HepG2 (cell line): ENCODE measurements around the gene PREX1. TPM values are rescaled to one million over a fixed set of nuclear protein-coding genes. Genes with fewer than 3 reads are reported as not detected.

Experiments used
- FOSL2 ChIP-seq: sonication (generic); formaldehyde crosslinking; IDR thresholded peaks from 2 replicates; pipeline ENCODE4 v1.4.0; 2020; ENCODE audit warnings: missing genetic modification reagents
- IKZF1 ChIP-seq: fragments of 450-650 bp; IDR thresholded peaks from 2 replicates; pipeline ENCODE4 v1.7.1; 2016
- MEIS1 ChIP-seq: sonication (generic); formaldehyde crosslinking; IDR thresholded peaks from 2 replicates; pipeline ENCODE4 v1.9.0; 2021; ENCODE audit warnings: mild to moderate bottlenecking, missing genetic modification reagents, moderate library complexity, borderline replicate concordance
- MXI1 ChIP-seq: IDR thresholded peaks from 3 replicates; pipeline ENCODE4 v1.6.1; 2012; ENCODE audit warnings: low read depth, low read length, inconsistent platforms, borderline replicate concordance
- SALL2 ChIP-seq: sonication (generic); formaldehyde crosslinking; IDR thresholded peaks from 2 replicates; pipeline ENCODE4 v1.8.1; 2023; ENCODE audit warnings: mild to moderate bottlenecking, missing genetic modification reagents, inconsistent platforms
- SKI ChIP-seq: fragments of 450-650 bp; IDR thresholded peaks from one replicate; pipeline ENCODE4 v1.6.1; 2018; ENCODE audit warnings: mild to moderate bottlenecking; ENCODE audit not compliant: partially characterized antibody
- TBX3 ChIP-seq: fragments of 450-650 bp; IDR thresholded peaks from 2 replicates; pipeline ENCODE4 v1.6.1; 2017; ENCODE audit warnings: antibody characterized with exemption, mild to moderate bottlenecking, inconsistent platforms, borderline replicate concordance
- YY1 ChIP-seq: IDR thresholded peaks from 2 replicates; pipeline ENCODE4 v1.6.1; 2011; ENCODE audit warnings: low read length, low read depth, moderate library complexity, mild to moderate bottlenecking; ENCODE audit not compliant: insufficient read depth, insufficient replicate concordance
- ZFP41 ChIP-seq: sonication (generic); formaldehyde crosslinking; IDR thresholded peaks from 2 replicates; pipeline ENCODE4 v1.4.0; 2020; ENCODE audit warnings: mild to moderate bottlenecking, missing genetic modification reagents, borderline replicate concordance
- ZMAT3 ChIP-seq: sonication (generic); formaldehyde crosslinking; conservative IDR thresholded peaks from 2 replicates; pipeline ENCODE4 v1.7.0; 2021; ENCODE audit warnings: missing genetic modification reagents
- ZNF121 ChIP-seq: sonication (generic); formaldehyde crosslinking; IDR thresholded peaks from 2 replicates; pipeline ENCODE4 v1.5.0; 2020; ENCODE audit warnings: mild to moderate bottlenecking, missing genetic modification reagents
- ZNF160 ChIP-seq: sonication (generic); formaldehyde crosslinking; IDR thresholded peaks from 2 replicates; pipeline ENCODE4 v1.8.0; 2022; ENCODE audit warnings: mild to moderate bottlenecking, inconsistent platforms, missing genetic modification reagents
- ZNF331 ChIP-seq: sonication (generic); formaldehyde crosslinking; IDR thresholded peaks from 2 replicates; pipeline ENCODE4 v1.4.0; 2020; ENCODE audit warnings: missing genetic modification reagents
- polyA plus RNA-seq, 8 experiments: library from polyadenylated mRNA; depleted of rRNA in 3 of 8; stranded (reverse) in 7 of 8; unstranded in 1 of 8; fragments of >200 nt; fragmentation: Illumina TruSeq in 4 of 8; extraction: Trizol in 4 of 8; gene quantifications; 2 replicates each; pipeline versions ENCODE4 v1.2.1 to v1.2.3, GENCODE V29; 2011 to 2016; ENCODE audit warnings: low read depth in 4 of 8, missing spikeins in 1 of 8, mixed read lengths in 1 of 8; ENCODE audit not compliant: insufficient read depth in 1 of 8
- total RNA-seq, 5 experiments: library from RNA; depleted of rRNA; stranded (reverse); fragments of >200 nt; fragmentation: Illumina TruSeq; extraction: Trizol; gene quantifications; 2 replicates each; pipeline ENCODE4 v1.2.3, GENCODE V29; 2016; ENCODE audit warnings: low read depth in 1 of 5
- TF ChIP-seq, protein P1 (sequence below): sonication (generic); formaldehyde crosslinking; IDR thresholded peaks from 2 replicates; pipeline ENCODE4 v1.8.1; 2023; ENCODE audit warnings: mild to moderate bottlenecking, missing genetic modification reagents
- TF ChIP-seq, protein P2 (sequence below), 2 experiments: fragments of 450-650 bp in 1 of 2; sonication (generic) in 1 of 2; formaldehyde crosslinking; IDR thresholded peaks; 2 replicates each; pipeline versions ENCODE4 v1.5.0 to v1.8.0; 2020 to 2022; ENCODE audit warnings: mild to moderate bottlenecking in 1 of 2, missing genetic modification reagents in 1 of 2
- TF ChIP-seq, protein P3 (sequence below): IDR thresholded peaks from 2 replicates; pipeline ENCODE4 v1.6.1; 2016; ENCODE audit warnings: missing compliant biosample characterization, missing genetic modification reagents, borderline replicate concordance
- TF ChIP-seq, protein P4 (sequence below): fragments of 450-650 bp; IDR thresholded peaks from 2 replicates; pipeline ENCODE4 v1.6.1; 2016
- TF ChIP-seq, protein P5 (sequence below): sonication (generic); formaldehyde crosslinking; IDR thresholded peaks from 2 replicates; pipeline ENCODE4 v1.9.0; 2022; ENCODE audit warnings: low read depth, missing genetic modification reagents

PREX1 gene
- total and polyA plus RNA-seq, 2 of the 13 experiments (the other 11 are each of a cell fraction or from before 2014, with no cell fraction given) = 0.02 to 0.04 TPM

DNA sequence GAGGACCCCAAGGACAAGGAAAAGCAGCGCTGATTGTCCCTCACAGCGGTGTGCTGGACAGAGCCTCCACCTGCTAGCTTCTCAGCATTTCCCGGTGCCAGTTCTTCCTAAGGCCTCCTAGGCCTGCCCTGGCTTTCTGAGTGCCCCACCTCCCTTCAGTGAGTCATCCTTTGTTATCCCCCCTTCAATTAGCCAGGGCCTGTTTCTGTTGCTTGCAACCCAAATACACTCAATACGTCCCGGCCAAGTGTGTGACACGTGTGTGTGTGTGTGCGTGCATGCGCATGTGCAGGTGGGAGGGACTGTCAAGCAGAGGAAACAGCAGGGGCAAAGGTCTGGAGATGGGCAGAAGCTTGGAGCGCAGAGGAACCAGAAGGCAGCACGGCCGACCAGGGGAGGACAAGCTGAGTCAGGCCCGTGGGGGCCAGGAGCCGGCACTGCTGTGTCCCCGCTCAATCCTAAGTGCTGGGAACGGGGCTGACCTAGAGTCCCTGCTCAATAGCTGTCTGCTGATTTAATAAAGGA lies 159.8 kb downstream of the PREX1 start (continued):
- TF ChIP-seq, protein P1, sequence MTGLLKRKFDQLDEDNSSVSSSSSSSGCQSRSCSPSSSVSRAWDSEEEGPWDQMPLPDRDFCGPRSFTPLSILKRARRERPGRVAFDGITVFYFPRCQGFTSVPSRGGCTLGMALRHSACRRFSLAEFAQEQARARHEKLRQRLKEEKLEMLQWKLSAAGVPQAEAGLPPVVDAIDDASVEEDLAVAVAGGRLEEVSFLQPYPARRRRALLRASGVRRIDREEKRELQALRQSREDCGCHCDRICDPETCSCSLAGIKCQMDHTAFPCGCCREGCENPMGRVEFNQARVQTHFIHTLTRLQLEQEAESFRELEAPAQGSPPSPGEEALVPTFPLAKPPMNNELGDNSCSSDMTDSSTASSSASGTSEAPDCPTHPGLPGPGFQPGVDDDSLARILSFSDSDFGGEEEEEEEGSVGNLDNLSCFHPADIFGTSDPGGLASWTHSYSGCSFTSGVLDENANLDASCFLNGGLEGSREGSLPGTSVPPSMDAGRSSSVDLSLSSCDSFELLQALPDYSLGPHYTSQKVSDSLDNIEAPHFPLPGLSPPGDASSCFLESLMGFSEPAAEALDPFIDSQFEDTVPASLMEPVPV (CRISPR knock-in tag) = 0 out of 2 replicates have a peak, but pooled peaks have one; percentile 50
- TF ChIP-seq ZNF121 (CRISPR knock-in tag) (peak; percentile 37; the same call in 1 of the 2 replicates), ZNF331 (CRISPR knock-in tag) (no peak), FOSL2 (CRISPR knock-in tag) (peak; percentile 83), ZFP41 (CRISPR knock-in tag) (no peak), MXI1 (0 out of 3 replicates have a peak, but pooled peaks have one; percentile 12), ZMAT3 (CRISPR knock-in tag) (peak; percentile 83), SKI (no peak), YY1 (no peak), IKZF1 (no peak), ZNF160 (CRISPR knock-in tag) (no peak), MEIS1 (CRISPR knock-in tag) (no peak), TBX3 (no peak), SALL2 (CRISPR knock-in tag) (no peak)
- TF ChIP-seq, protein P2, sequence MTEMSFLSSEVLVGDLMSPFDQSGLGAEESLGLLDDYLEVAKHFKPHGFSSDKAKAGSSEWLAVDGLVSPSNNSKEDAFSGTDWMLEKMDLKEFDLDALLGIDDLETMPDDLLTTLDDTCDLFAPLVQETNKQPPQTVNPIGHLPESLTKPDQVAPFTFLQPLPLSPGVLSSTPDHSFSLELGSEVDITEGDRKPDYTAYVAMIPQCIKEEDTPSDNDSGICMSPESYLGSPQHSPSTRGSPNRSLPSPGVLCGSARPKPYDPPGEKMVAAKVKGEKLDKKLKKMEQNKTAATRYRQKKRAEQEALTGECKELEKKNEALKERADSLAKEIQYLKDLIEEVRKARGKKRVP (CRISPR knock-in tag; IDR thresholded peaks at IDR 0.05) = no peak
- TF ChIP-seq, protein P3, sequence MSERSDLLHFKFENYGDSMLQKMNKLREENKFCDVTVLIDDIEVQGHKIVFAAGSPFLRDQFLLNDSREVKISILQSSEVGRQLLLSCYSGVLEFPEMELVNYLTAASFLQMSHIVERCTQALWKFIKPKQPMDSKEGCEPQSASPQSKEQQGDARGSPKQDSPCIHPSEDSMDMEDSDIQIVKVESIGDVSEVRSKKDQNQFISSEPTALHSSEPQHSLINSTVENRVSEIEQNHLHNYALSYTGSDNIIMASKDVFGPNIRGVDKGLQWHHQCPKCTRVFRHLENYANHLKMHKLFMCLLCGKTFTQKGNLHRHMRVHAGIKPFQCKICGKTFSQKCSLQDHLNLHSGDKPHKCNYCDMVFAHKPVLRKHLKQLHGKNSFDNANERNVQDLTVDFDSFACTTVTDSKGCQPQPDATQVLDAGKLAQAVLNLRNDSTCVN (CRISPR knock-in tag) = 0 out of 2 replicates have a peak, but pooled peaks have one; percentile 38
- TF ChIP-seq, protein P4, sequence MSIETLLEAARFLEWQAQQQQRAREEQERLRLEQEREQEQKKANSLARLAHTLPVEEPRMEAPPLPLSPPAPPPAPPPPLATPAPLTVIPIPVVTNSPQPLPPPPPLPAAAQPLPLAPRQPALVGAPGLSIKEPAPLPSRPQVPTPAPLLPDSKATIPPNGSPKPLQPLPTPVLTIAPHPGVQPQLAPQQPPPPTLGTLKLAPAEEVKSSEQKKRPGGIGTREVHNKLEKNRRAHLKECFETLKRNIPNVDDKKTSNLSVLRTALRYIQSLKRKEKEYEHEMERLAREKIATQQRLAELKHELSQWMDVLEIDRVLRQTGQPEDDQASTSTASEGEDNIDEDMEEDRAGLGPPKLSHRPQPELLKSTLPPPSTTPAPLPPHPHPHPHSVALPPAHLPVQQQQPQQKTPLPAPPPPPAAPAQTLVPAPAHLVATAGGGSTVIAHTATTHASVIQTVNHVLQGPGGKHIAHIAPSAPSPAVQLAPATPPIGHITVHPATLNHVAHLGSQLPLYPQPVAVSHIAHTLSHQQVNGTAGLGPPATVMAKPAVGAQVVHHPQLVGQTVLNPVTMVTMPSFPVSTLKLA = peak; percentile 93
- TF ChIP-seq, protein P5, sequence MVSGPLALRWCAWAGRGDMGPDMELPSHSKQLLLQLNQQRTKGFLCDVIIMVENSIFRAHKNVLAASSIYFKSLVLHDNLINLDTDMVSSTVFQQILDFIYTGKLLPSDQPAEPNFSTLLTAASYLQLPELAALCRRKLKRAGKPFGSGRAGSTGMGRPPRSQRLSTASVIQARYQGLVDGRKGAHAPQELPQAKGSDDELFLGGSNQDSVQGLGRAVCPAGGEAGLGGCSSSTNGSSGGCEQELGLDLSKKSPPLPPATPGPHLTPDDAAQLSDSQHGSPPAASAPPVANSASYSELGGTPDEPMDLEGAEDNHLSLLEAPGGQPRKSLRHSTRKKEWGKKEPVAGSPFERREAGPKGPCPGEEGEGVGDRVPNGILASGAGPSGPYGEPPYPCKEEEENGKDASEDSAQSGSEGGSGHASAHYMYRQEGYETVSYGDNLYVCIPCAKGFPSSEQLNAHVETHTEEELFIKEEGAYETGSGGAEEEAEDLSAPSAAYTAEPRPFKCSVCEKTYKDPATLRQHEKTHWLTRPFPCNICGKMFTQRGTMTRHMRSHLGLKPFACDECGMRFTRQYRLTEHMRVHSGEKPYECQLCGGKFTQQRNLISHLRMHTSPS (CRISPR knock-in tag) = 0 out of 2 replicates have a peak, but pooled peaks have one; percentile 13
